GM21390 (cell line): ENCODE results near the gene TICAM1.

ENCODE experiments used
- ATAC-seq: cut with Tn5 transposase; IDR thresholded peaks from one replicate; pipeline ENCODE4 v1.9.1; 2021; ENCODE audit not compliant: unreplicated experiment

TICAM1 gene

GRCh38 chr19:4773047-4773640 is 58.4 kb downstream of the TICAM1 start:
- no peak for ATAC-seq

GRCh38 chr19:4772566-4772965 is 58.9 kb downstream of the TICAM1 start:
- no peak for ATAC-seq

- ATAC-seq, result no peak
Observed at GRCh38 chr19:4768934-4769777, 62.4 kb downstream of the TICAM1 start.
